Esophagus muscularis mucosa (tissue), 4 donors: Measurements from ENCODE around the gene PRUNE1. TPM values are rescaled to one million over a fixed set of nuclear protein-coding genes. Genes with fewer than 3 reads are reported as not detected.

Experiments used
- DNase-seq: peaks from one replicate; pipeline ENCODE4 v3.0.0-alpha.2; 2017; ENCODE audit errors: extremely low spot score
- H3K27ac ChIP-seq, 4 donors: fragments of 200-600 bp; sonication (generic); replicated peaks in 1 of 4; 1 replicate in 3 of 4; 2 replicates in 1 of 4; pipeline ENCODE4 v1.5.1; 2016 to 2019; ENCODE audit warnings: mild to moderate bottlenecking in 1 of 4
- H3K27me3 ChIP-seq, 4 donors: fragments of 200-600 bp; sonication (generic); one replicate each; pipeline versions ENCODE4 v1.5.1 to v1.6.0; 2016 to 2019
- H3K36me3 ChIP-seq, 4 donors: fragments of 200-600 bp; sonication (generic); one replicate each; pipeline ENCODE4 v1.5.1; 2016 to 2019
- H3K4me1 ChIP-seq, 4 donors: fragments of 200-600 bp; sonication (generic); one replicate each; pipeline ENCODE4 v1.5.1; 2016 to 2019
- H3K4me3 ChIP-seq, 4 donors: fragments of 200-600 bp; sonication (generic); 1 replicate in 2 of 4; 2 replicates in 2 of 4; pipeline ENCODE4 v1.5.1; 2016 to 2019; ENCODE audit warnings: mild to moderate bottlenecking in 4 of 4, moderate library complexity in 1 of 4
- H3K9me3 ChIP-seq, 4 donors: fragments of 200-600 bp; sonication (generic); 1 replicate in 3 of 4; 2 replicates in 1 of 4; pipeline ENCODE4 v1.5.1; 2016 to 2019
- EP300 ChIP-seq: sonication (generic); formaldehyde crosslinking; IDR thresholded peaks from one replicate; pipeline ENCODE4 v1.6.1; 2017; ENCODE audit warnings: antibody characterized with exemption
- POLR2A ChIP-seq: fragments of 450-650 bp; IDR thresholded peaks from one replicate; pipeline ENCODE4 v1.6.1; 2017; ENCODE audit warnings: antibody characterized with exemption, moderate library complexity, mild to moderate bottlenecking, low read depth
- POLR2AphosphoS5 ChIP-seq, 2 donors: sonication (generic); formaldehyde crosslinking; IDR thresholded peaks; one replicate each; pipeline ENCODE4 v1.6.1; 2017; ENCODE audit warnings: antibody characterized with exemption in 2 of 2
- WGBS: methylation state at CpG from one replicate; pipeline ENCODE4 v1.1.5; 2018; 5-methylcytosine and 5-hydroxymethylcytosine counted together
- intact Hi-C: fragments of 100-400 bp; cut with DNase I; formaldehyde crosslinking; loops from one replicate; pipeline ENCODE4 v1.15.1; 2023
- total RNA-seq, 4 donors: library from RNA; depleted of rRNA; stranded (reverse); fragments of >200 nt; gene quantifications; one replicate each; pipeline versions ENCODE4 v1.1.0 to v1.2.1, GENCODE V29; 2016
- TF ChIP-seq, protein P1 (sequence below), 3 experiments: fragments of 200-600 bp in 2 of 3; fragments of 450-650 bp in 1 of 3; sonication (generic) in 2 of 3; IDR thresholded peaks; one replicate each; pipeline ENCODE4 v1.5.1; 2017 to 2019; ENCODE audit warnings: antibody characterized with exemption in 3 of 3, mild to moderate bottlenecking in 2 of 3, moderate library complexity in 1 of 3

PRUNE1 gene
- total RNA-seq, 4 donors from 2014 or later, result 17.4 to 40.7 (median 23.1) TPM

GRCh38 chr1:151048645-151049032 is 40.4 kb downstream of the PRUNE1 start:
- Histone ChIP-seq H3K27ac (peak overlapping the region; percentile 84 to 94 (median 88)), H3K4me3 (peak overlapping the region; percentile 65 to 80 (median 74)), H3K4me1 (peaks cover 19 to 32% (median 27%) of the 10 kb centered on the region in 4 donors), H3K27me3 (no peaks in the 10 kb centered on the region), H3K36me3 (peaks cover 16 to 24% (median 24%) of the 10 kb centered on the region in 4 donors), H3K9me3 (no peaks in the 10 kb centered on the region)
- DNase-seq, result no peak
- 15% methylated on average over 3 of the region's 3 CpGs for WGBS
- intact Hi-C loops, result no loop called here
- TF ChIP-seq EP300, result no peak
- TF ChIP-seq POLR2A, result no peak
- peak in 1 of 2 donors; percentile 18 for TF ChIP-seq POLR2AphosphoS5 (IDR thresholded peaks at IDR 0.05)
- TF ChIP-seq, protein P1, sequence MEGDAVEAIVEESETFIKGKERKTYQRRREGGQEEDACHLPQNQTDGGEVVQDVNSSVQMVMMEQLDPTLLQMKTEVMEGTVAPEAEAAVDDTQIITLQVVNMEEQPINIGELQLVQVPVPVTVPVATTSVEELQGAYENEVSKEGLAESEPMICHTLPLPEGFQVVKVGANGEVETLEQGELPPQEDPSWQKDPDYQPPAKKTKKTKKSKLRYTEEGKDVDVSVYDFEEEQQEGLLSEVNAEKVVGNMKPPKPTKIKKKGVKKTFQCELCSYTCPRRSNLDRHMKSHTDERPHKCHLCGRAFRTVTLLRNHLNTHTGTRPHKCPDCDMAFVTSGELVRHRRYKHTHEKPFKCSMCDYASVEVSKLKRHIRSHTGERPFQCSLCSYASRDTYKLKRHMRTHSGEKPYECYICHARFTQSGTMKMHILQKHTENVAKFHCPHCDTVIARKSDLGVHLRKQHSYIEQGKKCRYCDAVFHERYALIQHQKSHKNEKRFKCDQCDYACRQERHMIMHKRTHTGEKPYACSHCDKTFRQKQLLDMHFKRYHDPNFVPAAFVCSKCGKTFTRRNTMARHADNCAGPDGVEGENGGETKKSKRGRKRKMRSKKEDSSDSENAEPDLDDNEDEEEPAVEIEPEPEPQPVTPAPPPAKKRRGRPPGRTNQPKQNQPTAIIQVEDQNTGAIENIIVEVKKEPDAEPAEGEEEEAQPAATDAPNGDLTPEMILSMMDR (IDR thresholded peaks at IDR 0.05), result peak in 2 of 3 experiments; percentile 44 to 53

DNA sequence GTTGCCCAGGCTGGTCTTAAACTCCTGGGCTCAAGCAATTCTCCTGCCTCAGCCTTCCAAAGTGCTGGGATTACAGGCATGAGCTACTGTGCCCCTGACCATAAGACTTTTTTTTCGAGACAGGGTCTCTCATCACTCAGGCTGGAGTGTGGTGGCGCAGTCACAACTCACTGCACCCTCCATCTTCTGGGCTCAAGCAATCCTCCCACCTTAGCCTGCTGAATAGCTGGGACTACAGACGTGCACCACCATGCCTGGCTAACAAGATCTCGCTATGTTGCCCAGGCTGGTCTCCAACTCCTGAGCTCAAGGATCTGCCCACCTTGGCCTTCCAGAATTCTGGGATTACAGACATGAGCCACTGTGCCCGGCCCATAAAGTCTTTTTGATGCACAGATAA is 41.2 kb downstream of the PRUNE1 start:
- Histone ChIP-seq H3K36me3 (peaks cover 25 to 32% (median 31%) of the 10 kb centered on the region in 4 donors), H3K9me3 (no peaks in the 10 kb centered on the region), H3K4me1 (peaks cover 19 to 32% (median 27%) of the 10 kb centered on the region in 4 donors), H3K27ac (peak overlapping the region in 1 of 4 donors; percentile 91), H3K4me3 (no peak overlapping the region), H3K27me3 (no peaks in the 10 kb centered on the region)
- DNase-seq, result no peak
- TF ChIP-seq POLR2AphosphoS5 (IDR thresholded peaks at IDR 0.05), result peak in 1 of 2 donors; percentile 21
- TF ChIP-seq, protein P1 (IDR thresholded peaks at IDR 0.05), result no peak
- WGBS, result 94% methylated on average over 5 of the region's 5 CpGs
- intact Hi-C loops, result no loop called here

- Histone ChIP-seq H3K27ac (no peak overlapping the region), H3K9me3 (no peaks in the 10 kb centered on the region), H3K36me3 (peaks cover 30 to 39% (median 38%) of the 10 kb centered on the region in 4 donors), H3K4me1 (peaks cover 20 to 33% (median 29%) of the 10 kb centered on the region in 4 donors), H3K27me3 (no peaks in the 10 kb centered on the region), H3K4me3 (no peak overlapping the region)
- no peak for TF ChIP-seq EP300
- no peak for TF ChIP-seq POLR2A
- TF ChIP-seq POLR2AphosphoS5 (IDR thresholded peaks at IDR 0.05), result no peak
- WGBS, result 88% methylated on average over 2 of the region's 2 CpGs
- no peak for DNase-seq
- intact Hi-C loops, result no loop called here
These were observed 41.9 kb downstream of the PRUNE1 start for GRCh38 chr1:151050051-151050688.

DNA sequence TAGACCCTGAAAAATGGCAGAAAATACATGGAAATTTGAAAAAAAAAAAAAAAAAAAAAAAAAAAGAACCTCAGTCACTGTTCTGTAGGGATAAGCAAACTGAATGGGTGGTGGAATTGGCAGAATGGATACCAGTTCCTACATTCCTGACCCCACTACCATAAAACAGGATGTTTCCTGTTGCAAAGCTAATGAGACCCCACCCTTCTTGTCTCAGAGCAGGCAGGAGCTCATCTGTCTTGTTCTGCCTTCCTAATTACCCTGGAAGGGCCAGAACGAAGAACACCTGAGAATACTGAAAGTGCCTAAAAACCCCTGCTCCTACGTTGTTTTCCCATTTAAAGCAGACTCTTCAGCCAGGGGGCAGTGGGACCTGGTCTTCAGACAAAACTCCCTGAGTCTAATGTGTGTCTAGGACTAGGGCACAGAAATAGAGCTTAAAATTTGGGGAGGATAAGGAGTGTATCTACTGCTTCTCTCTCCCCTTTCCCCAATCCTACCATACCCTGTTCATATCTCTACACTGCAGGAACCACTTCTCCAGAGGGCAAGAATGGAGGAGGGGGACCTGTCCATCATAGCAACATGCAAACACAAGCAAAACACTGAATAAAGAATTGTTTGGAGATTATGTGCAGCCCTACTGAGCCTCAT is 43.2 kb downstream of the PRUNE1 start:
- no peaks in the 10 kb centered on the region for H3K9me3 ChIP-seq
- intact Hi-C loops, result no loop called here
- TF ChIP-seq POLR2A, result no peak
- TF ChIP-seq, protein P1 (IDR thresholded peaks at IDR 0.05), result no peak
- TF ChIP-seq EP300, result no peak
- TF ChIP-seq POLR2AphosphoS5 (IDR thresholded peaks at IDR 0.05), result no peak
- H3K4me3 ChIP-seq, result no peak overlapping the region
- H3K27me3 ChIP-seq, result no peaks in the 10 kb centered on the region
- peaks cover 30 to 47% (median 41%) of the 10 kb centered on the region in 4 donors for H3K4me1 ChIP-seq
- peaks cover 40 to 52% (median 49%) of the 10 kb centered on the region in 4 donors for H3K36me3 ChIP-seq
- DNase-seq, result no peak
- H3K27ac ChIP-seq, result no peak overlapping the region
- WGBS, result 68% methylated on average over 2 of the region's 2 CpGs

- 88% methylated on average over 4 of the region's 4 CpGs for WGBS
- Histone ChIP-seq H3K36me3 (peaks cover 40 to 54% (median 52%) of the 10 kb centered on the region in 4 donors), H3K4me3 (no peak overlapping the region), H3K9me3 (no peaks in the 10 kb centered on the region), H3K27me3 (no peaks in the 10 kb centered on the region), H3K4me1 (peaks cover 35 to 42% (median 40%) of the 10 kb centered on the region in 4 donors), H3K27ac (peak overlapping the region; percentile 50 to 95 (median 91))
- DNase-seq, result no peak
- intact Hi-C loops, result loop anchor here (5.0 kb wide), 1 partner anchor 33 kb away; no protein-coding TSS in a partner anchor
- TF ChIP-seq POLR2AphosphoS5 (IDR thresholded peaks at IDR 0.05) (no peak), POLR2A (no peak), EP300 (no peak)
- TF ChIP-seq, protein P1 (IDR thresholded peaks at IDR 0.05), result no peak
These were observed 46.8 kb downstream of the PRUNE1 start for GRCh38 chr1:151054971-151055547.
